ENCODE data around the gene TPM4.

TPM4 gene

GRCh38 chr19:16091546-16092475 is 15.5 kb downstream of the TPM4 start:
- CTCF ChIA-PET: no interaction called here
- TF ChIP-seq FOXA1 (IDR thresholded peaks at IDR 0.05): no peak
- TF ChIP-seq BHLHE40 (IDR thresholded peaks at IDR 0.05; ENCODE audit: borderline replicate concordance): no peak
- no peak for TF ChIP-seq SUZ12 (IDR thresholded peaks at IDR 0.05)
- TF ChIP-seq ARNT (IDR thresholded peaks at IDR 0.05): no peak
- TF ChIP-seq TARDBP (IDR thresholded peaks at IDR 0.05): no peak
- no peak for TF ChIP-seq HDGF (IDR thresholded peaks at IDR 0.05; ENCODE audit: borderline replicate concordance)
- TF ChIP-seq FOXK2 (IDR thresholded peaks at IDR 0.05): no peak
- no peak for TF ChIP-seq CTBP1 (IDR thresholded peaks at IDR 0.05; ENCODE audit: borderline replicate concordance)
- no peak for TF ChIP-seq FOXM1 (IDR thresholded peaks at IDR 0.05; ENCODE audit: borderline replicate concordance)
- no peak for TF ChIP-seq ZNF384 (IDR thresholded peaks at IDR 0.05)
- no peak for TF ChIP-seq L3MBTL2 (conservative IDR thresholded peaks at IDR 0.05)
- TF ChIP-seq ELF4 (IDR thresholded peaks at IDR 0.05): no peak
- TF ChIP-seq PKNOX1 (IDR thresholded peaks at IDR 0.05): no peak
- no peak for TF ChIP-seq SP1 (IDR thresholded peaks at IDR 0.05)
- TF ChIP-seq LEF1 (IDR thresholded peaks at IDR 0.05; ENCODE audit: borderline replicate concordance): no peak
- TF ChIP-seq NFRKB (IDR thresholded peaks at IDR 0.05): no peak
- POLR2A ChIA-PET: no interaction called here
- no peak for DNase-seq (ENCODE audit: extremely low spot score)

- DNase-seq (ENCODE audit: extremely low spot score): no peak
- ChIA-PET CTCF (no interaction called here), POLR2A (no interaction called here)
- TF ChIP-seq PKNOX1 (IDR thresholded peaks at IDR 0.05) (no peak), TARDBP (IDR thresholded peaks at IDR 0.05) (no peak)
Observed at GRCh38 chr19:16094360-16095070, 18.2 kb downstream of the TPM4 start.

- no peak for DNase-seq (ENCODE audit: extremely low spot score)
- TF ChIP-seq L3MBTL2 (conservative IDR thresholded peaks at IDR 0.05): no peak
- no peak for TF ChIP-seq FOXA1 (IDR thresholded peaks at IDR 0.05)
- TF ChIP-seq SP1 (IDR thresholded peaks at IDR 0.05): no peak
- no peak for TF ChIP-seq SUZ12 (IDR thresholded peaks at IDR 0.05)
- TF ChIP-seq ZNF384 (IDR thresholded peaks at IDR 0.05): no peak
- no peak for TF ChIP-seq ARNT (IDR thresholded peaks at IDR 0.05)
- no peak for TF ChIP-seq PKNOX1 (IDR thresholded peaks at IDR 0.05)
- no peak for TF ChIP-seq CTBP1 (IDR thresholded peaks at IDR 0.05; ENCODE audit: borderline replicate concordance)
- no peak for TF ChIP-seq HDGF (IDR thresholded peaks at IDR 0.05; ENCODE audit: borderline replicate concordance)
- no peak for TF ChIP-seq LEF1 (IDR thresholded peaks at IDR 0.05; ENCODE audit: borderline replicate concordance)
- no peak for TF ChIP-seq TARDBP (IDR thresholded peaks at IDR 0.05)
- no peak for TF ChIP-seq FOXK2 (IDR thresholded peaks at IDR 0.05)
- TF ChIP-seq FOXM1 (IDR thresholded peaks at IDR 0.05; ENCODE audit: borderline replicate concordance): no peak
- TF ChIP-seq ELF4 (IDR thresholded peaks at IDR 0.05): no peak
- TF ChIP-seq NFRKB (IDR thresholded peaks at IDR 0.05): no peak
- ChIA-PET CTCF (no interaction called here), POLR2A (no interaction called here)
Observed at GRCh38 chr19:16095071-16095571, 18.8 kb downstream of the TPM4 start.

- POLR2A ChIA-PET: no interaction called here
- TF ChIP-seq ELF4 (IDR thresholded peaks at IDR 0.05): no peak
- TF ChIP-seq HDGF (IDR thresholded peaks at IDR 0.05; ENCODE audit: borderline replicate concordance): no peak
- TF ChIP-seq L3MBTL2 (conservative IDR thresholded peaks at IDR 0.05): no peak
- no peak for TF ChIP-seq NFRKB (IDR thresholded peaks at IDR 0.05)
- TF ChIP-seq ARNT (IDR thresholded peaks at IDR 0.05): no peak
- no peak for TF ChIP-seq SUZ12 (IDR thresholded peaks at IDR 0.05)
- no peak for TF ChIP-seq PKNOX1 (IDR thresholded peaks at IDR 0.05)
- no peak for TF ChIP-seq ZNF384 (IDR thresholded peaks at IDR 0.05)
- no peak for TF ChIP-seq TARDBP (IDR thresholded peaks at IDR 0.05)
- TF ChIP-seq FOXK2 (IDR thresholded peaks at IDR 0.05): no peak
- TF ChIP-seq FOXM1 (IDR thresholded peaks at IDR 0.05; ENCODE audit: borderline replicate concordance): no peak
- no peak for TF ChIP-seq FOXA1 (IDR thresholded peaks at IDR 0.05)
- TF ChIP-seq BHLHE40 (IDR thresholded peaks at IDR 0.05; ENCODE audit: borderline replicate concordance): no peak
- TF ChIP-seq SP1 (IDR thresholded peaks at IDR 0.05): no peak
- no peak for TF ChIP-seq CTBP1 (IDR thresholded peaks at IDR 0.05; ENCODE audit: borderline replicate concordance)
- no peak for TF ChIP-seq LEF1 (IDR thresholded peaks at IDR 0.05; ENCODE audit: borderline replicate concordance)
- CTCF ChIA-PET: no interaction called here
- DNase-seq (ENCODE audit: extremely low spot score): no peak
Observed at GRCh38 chr19:16096280-16096855, 20.1 kb downstream of the TPM4 start.

GRCh38 chr19:16098416-16098768 is 22.1 kb downstream of the TPM4 start:
- no peak for DNase-seq (ENCODE audit: extremely low spot score)
- POLR2A ChIA-PET: no interaction called here
- CTCF ChIA-PET: no interaction called here
- TF ChIP-seq FOXA1 (IDR thresholded peaks at IDR 0.05): no peak
- TF ChIP-seq TARDBP (IDR thresholded peaks at IDR 0.05): no peak
- TF ChIP-seq HDGF (IDR thresholded peaks at IDR 0.05; ENCODE audit: borderline replicate concordance): no peak
- no peak for TF ChIP-seq SUZ12 (IDR thresholded peaks at IDR 0.05)
- TF ChIP-seq CTBP1 (IDR thresholded peaks at IDR 0.05; ENCODE audit: borderline replicate concordance): no peak
- TF ChIP-seq SP1 (IDR thresholded peaks at IDR 0.05): no peak
- no peak for TF ChIP-seq L3MBTL2 (conservative IDR thresholded peaks at IDR 0.05)
- TF ChIP-seq ZNF384 (IDR thresholded peaks at IDR 0.05): no peak
- TF ChIP-seq FOXM1 (IDR thresholded peaks at IDR 0.05; ENCODE audit: borderline replicate concordance): no peak
- TF ChIP-seq ARNT (IDR thresholded peaks at IDR 0.05): no peak
- TF ChIP-seq ELF4 (IDR thresholded peaks at IDR 0.05): no peak

Data from HEK293T (cell line).